Stimulated activated naive CD8-positive, alpha-beta T cell treated with anti-CD3 and anti-CD28 coated beads, Interleukin-15, Interleukin-2, amounts not matched to agents 100 ng/mL and 50 ng/mL, for 24 hours (primary cell): ENCODE results near the gene PLPPR1.

Source experiments
- H3K27ac Mint-ChIP-seq: one replicate; pipeline ENCODE4 v1.8.0; 2021; ENCODE audit warnings: mild to moderate bottlenecking, mixed read lengths
- H3K27me3 Mint-ChIP-seq: one replicate; pipeline ENCODE4 v1.8.0; 2021; ENCODE audit warnings: mixed read lengths
- H3K36me3 Mint-ChIP-seq: one replicate; pipeline ENCODE4 v1.8.0; 2021; ENCODE audit warnings: low read depth, mixed read lengths
- H3K4me1 Mint-ChIP-seq: one replicate; pipeline ENCODE4 v1.8.0; 2021; ENCODE audit warnings: low read depth, mixed read lengths
- H3K4me3 Mint-ChIP-seq: one replicate; pipeline ENCODE4 v1.8.0; 2021; ENCODE audit warnings: mild to moderate bottlenecking, mixed read lengths
- H3K9me3 Mint-ChIP-seq: one replicate; pipeline ENCODE4 v1.8.0; 2021; ENCODE audit warnings: mixed read lengths

The PLPPR1 gene

GRCh38 chr9:101128623-101129022 is 100.1 kb downstream of the PLPPR1 start:
- no peaks in the 10 kb centered on the region for H3K36me3 Mint-ChIP-seq
- H3K27me3 Mint-ChIP-seq: no peaks in the 10 kb centered on the region
- H3K9me3 Mint-ChIP-seq: peaks cover 7% of the 10 kb centered on the region
- no peaks in the 10 kb centered on the region for H3K4me1 Mint-ChIP-seq
- H3K27ac Mint-ChIP-seq: no peak overlapping the region
- no peak overlapping the region for H3K4me3 Mint-ChIP-seq

GRCh38 chr9:101130054-101130453 is 101.5 kb downstream of the PLPPR1 start:
- H3K4me3 Mint-ChIP-seq: no peak overlapping the region
- H3K4me1 Mint-ChIP-seq: no peaks in the 10 kb centered on the region
- no peaks in the 10 kb centered on the region for H3K36me3 Mint-ChIP-seq
- H3K9me3 Mint-ChIP-seq: peaks cover 7% of the 10 kb centered on the region
- H3K27ac Mint-ChIP-seq: no peak overlapping the region
- no peaks in the 10 kb centered on the region for H3K27me3 Mint-ChIP-seq

GRCh38 chr9:101131326-101131725 is 102.8 kb downstream of the PLPPR1 start:
- peaks cover 7% of the 10 kb centered on the region for H3K9me3 Mint-ChIP-seq
- no peaks in the 10 kb centered on the region for H3K27me3 Mint-ChIP-seq
- no peak overlapping the region for H3K27ac Mint-ChIP-seq
- no peaks in the 10 kb centered on the region for H3K36me3 Mint-ChIP-seq
- H3K4me1 Mint-ChIP-seq: no peaks in the 10 kb centered on the region
- no peak overlapping the region for H3K4me3 Mint-ChIP-seq

- no peaks in the 10 kb centered on the region for H3K36me3 Mint-ChIP-seq
Observed at GRCh38 chr9:101132801-101133200, 104.3 kb downstream of the PLPPR1 start.

GRCh38 chr9:101138509-101138908 is 110.0 kb downstream of the PLPPR1 start:
- Mint-ChIP-seq H3K27me3 (no peaks in the 10 kb centered on the region), H3K36me3 (no peaks in the 10 kb centered on the region), H3K27ac (no peak overlapping the region), H3K9me3 (no peaks in the 10 kb centered on the region), H3K4me1 (no peaks in the 10 kb centered on the region), H3K4me3 (no peak overlapping the region)

More at GRCh38 chr9:101132801-101133200, 104.3 kb downstream of the PLPPR1 start:
- H3K9me3 Mint-ChIP-seq: no peaks in the 10 kb centered on the region
- no peak overlapping the region for H3K27ac Mint-ChIP-seq
- no peak overlapping the region for H3K4me3 Mint-ChIP-seq
- no peaks in the 10 kb centered on the region for H3K4me1 Mint-ChIP-seq
- no peaks in the 10 kb centered on the region for H3K27me3 Mint-ChIP-seq

- Mint-ChIP-seq H3K27ac (no peak overlapping the region), H3K4me1 (no peaks in the 10 kb centered on the region), H3K27me3 (no peaks in the 10 kb centered on the region), H3K36me3 (no peaks in the 10 kb centered on the region), H3K4me3 (no peak overlapping the region), H3K9me3 (no peaks in the 10 kb centered on the region)
Observed at GRCh38 chr9:101139082-101139481, 110.6 kb downstream of the PLPPR1 start.

- Mint-ChIP-seq H3K27me3 (no peaks in the 10 kb centered on the region), H3K27ac (no peak overlapping the region), H3K36me3 (no peaks in the 10 kb centered on the region), H3K9me3 (no peaks in the 10 kb centered on the region), H3K4me3 (no peak overlapping the region), H3K4me1 (no peaks in the 10 kb centered on the region)
Observed at GRCh38 chr9:101140764-101141163, 112.2 kb downstream of the PLPPR1 start.

GRCh38 chr9:101146508-101146907 is 118.0 kb downstream of the PLPPR1 start:
- H3K4me1 Mint-ChIP-seq: no peaks in the 10 kb centered on the region
- H3K36me3 Mint-ChIP-seq: no peaks in the 10 kb centered on the region
- no peak overlapping the region for H3K27ac Mint-ChIP-seq
- no peaks in the 10 kb centered on the region for H3K27me3 Mint-ChIP-seq
- no peak overlapping the region for H3K4me3 Mint-ChIP-seq
- H3K9me3 Mint-ChIP-seq: peaks cover 9% of the 10 kb centered on the region

GRCh38 chr9:101148344-101148743 is 119.8 kb downstream of the PLPPR1 start:
- Mint-ChIP-seq H3K4me1 (no peaks in the 10 kb centered on the region), H3K4me3 (no peak overlapping the region), H3K27me3 (no peaks in the 10 kb centered on the region), H3K27ac (no peak overlapping the region), H3K9me3 (peaks cover 12% of the 10 kb centered on the region), H3K36me3 (no peaks in the 10 kb centered on the region)

GRCh38 chr9:101158361-101158760 is 129.8 kb downstream of the PLPPR1 start:
- Mint-ChIP-seq H3K4me1 (no peaks in the 10 kb centered on the region), H3K4me3 (no peak overlapping the region), H3K36me3 (no peaks in the 10 kb centered on the region), H3K27ac (no peak overlapping the region), H3K27me3 (no peaks in the 10 kb centered on the region), H3K9me3 (no peaks in the 10 kb centered on the region)

- H3K9me3 Mint-ChIP-seq: no peaks in the 10 kb centered on the region
- H3K27me3 Mint-ChIP-seq: no peaks in the 10 kb centered on the region
- H3K4me1 Mint-ChIP-seq: no peaks in the 10 kb centered on the region
- no peak overlapping the region for H3K4me3 Mint-ChIP-seq
- H3K27ac Mint-ChIP-seq: no peak overlapping the region
- no peaks in the 10 kb centered on the region for H3K36me3 Mint-ChIP-seq
Observed at GRCh38 chr9:101162231-101162630, 133.7 kb downstream of the PLPPR1 start.

- no peaks in the 10 kb centered on the region for H3K36me3 Mint-ChIP-seq
- no peak overlapping the region for H3K4me3 Mint-ChIP-seq
- no peak overlapping the region for H3K27ac Mint-ChIP-seq
- no peaks in the 10 kb centered on the region for H3K4me1 Mint-ChIP-seq
- H3K9me3 Mint-ChIP-seq: no peaks in the 10 kb centered on the region
- H3K27me3 Mint-ChIP-seq: no peaks in the 10 kb centered on the region
Observed at GRCh38 chr9:101165131-101165530, 136.6 kb downstream of the PLPPR1 start.

GRCh38 chr9:101167490-101168134 is 139.1 kb downstream of the PLPPR1 start:
- H3K4me3 Mint-ChIP-seq: no peak overlapping the region
- no peak overlapping the region for H3K27ac Mint-ChIP-seq
- no peaks in the 10 kb centered on the region for H3K9me3 Mint-ChIP-seq
- H3K27me3 Mint-ChIP-seq: no peaks in the 10 kb centered on the region
- no peaks in the 10 kb centered on the region for H3K4me1 Mint-ChIP-seq
- H3K36me3 Mint-ChIP-seq: no peaks in the 10 kb centered on the region

GRCh38 chr9:101172616-101173015 is 144.1 kb downstream of the PLPPR1 start:
- H3K36me3 Mint-ChIP-seq: no peaks in the 10 kb centered on the region

GRCh38 chr9:101173907-101174306 is 145.4 kb downstream of the PLPPR1 start:
- no peaks in the 10 kb centered on the region for H3K36me3 Mint-ChIP-seq
- H3K27me3 Mint-ChIP-seq: no peaks in the 10 kb centered on the region
- H3K9me3 Mint-ChIP-seq: no peaks in the 10 kb centered on the region
- H3K27ac Mint-ChIP-seq: no peak overlapping the region
- no peaks in the 10 kb centered on the region for H3K4me1 Mint-ChIP-seq
- no peak overlapping the region for H3K4me3 Mint-ChIP-seq

More at GRCh38 chr9:101172616-101173015, 144.1 kb downstream of the PLPPR1 start:
- Mint-ChIP-seq H3K4me3 (no peak overlapping the region), H3K27me3 (no peaks in the 10 kb centered on the region), H3K27ac (no peak overlapping the region), H3K9me3 (no peaks in the 10 kb centered on the region), H3K4me1 (no peaks in the 10 kb centered on the region)

- Mint-ChIP-seq H3K4me1 (no peaks in the 10 kb centered on the region), H3K27me3 (no peaks in the 10 kb centered on the region), H3K9me3 (no peaks in the 10 kb centered on the region), H3K27ac (no peak overlapping the region), H3K4me3 (no peak overlapping the region), H3K36me3 (no peaks in the 10 kb centered on the region)
Observed at GRCh38 chr9:101176384-101176783, 147.9 kb downstream of the PLPPR1 start.
